Bronchial epithelial cell (primary cell): Measurements from ENCODE around the gene CDK15. TPM values are rescaled to one million over a fixed set of nuclear protein-coding genes. Genes with fewer than 3 reads are reported as not detected.

Source experiments
- DNase-seq: peaks from one replicate; pipeline ENCODE4 v3.0.0-alpha.2; 2010; ENCODE audit warnings: low read depth
- FAIRE-seq: peaks from 2 replicates; lab custom pipeline; 2011; peaks lifted over from hg19 to GRCh38; lab: Jason Lieb, UNC
- H3K27me3 ChIP-seq: 2 replicates; pipeline ENCODE4 v1.5.1; 2011; ENCODE audit warnings: low read length; ENCODE audit not compliant: control insufficient read depth, insufficient read depth
- H3K36me3 ChIP-seq: 2 replicates; pipeline ENCODE4 v1.5.1; 2011; ENCODE audit warnings: low read length; ENCODE audit not compliant: control insufficient read depth, insufficient read depth
- H3K4me3 ChIP-seq: 2 replicates; pipeline ENCODE4 v1.5.1; 2011; ENCODE audit warnings: mild to moderate bottlenecking, low read depth, low read length, control low read depth
- total RNA-seq: library from RNA; depleted of rRNA; stranded (reverse); fragments of >200 nt; gene quantifications from 2 replicates; pipeline ENCODE4 v1.2.1, GENCODE V29; 2014
- TF ChIP-seq, protein P1 (sequence below): IDR thresholded peaks from 2 replicates; pipeline ENCODE4 v1.5.1; 2011; ENCODE audit warnings: mild to moderate bottlenecking, moderate library complexity, low read length, control low read depth, inconsistent platforms; ENCODE audit not compliant: insufficient read depth, severe bottlenecking

Gene CDK15
- total RNA-seq, 1 donor from 2014 or later = 0.26 TPM

DNA sequence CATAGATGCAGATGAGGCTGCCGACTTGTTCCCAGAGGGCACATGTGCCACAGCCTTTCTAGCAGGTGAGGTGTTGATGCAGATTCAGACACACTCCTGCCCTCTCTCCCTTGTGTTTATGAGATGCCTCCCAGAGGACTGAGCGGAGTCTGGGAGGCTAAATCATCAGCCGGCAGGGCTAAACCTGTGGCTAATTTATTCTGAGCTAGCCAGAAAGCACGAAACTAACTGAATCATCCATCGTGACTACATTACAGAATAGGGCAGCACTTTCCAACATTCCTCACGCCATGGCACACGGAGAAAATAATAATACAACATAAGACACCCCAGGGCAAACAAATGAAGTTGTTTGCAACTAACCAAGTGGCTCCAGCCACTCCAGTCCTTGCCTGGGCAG is 125.6 kb downstream of the CDK15 start:
- no peaks in the 10 kb centered on the region for H3K27me3 ChIP-seq
- FAIRE-seq (no peak), DNase-seq (no peak)
- TF ChIP-seq, protein P1, sequence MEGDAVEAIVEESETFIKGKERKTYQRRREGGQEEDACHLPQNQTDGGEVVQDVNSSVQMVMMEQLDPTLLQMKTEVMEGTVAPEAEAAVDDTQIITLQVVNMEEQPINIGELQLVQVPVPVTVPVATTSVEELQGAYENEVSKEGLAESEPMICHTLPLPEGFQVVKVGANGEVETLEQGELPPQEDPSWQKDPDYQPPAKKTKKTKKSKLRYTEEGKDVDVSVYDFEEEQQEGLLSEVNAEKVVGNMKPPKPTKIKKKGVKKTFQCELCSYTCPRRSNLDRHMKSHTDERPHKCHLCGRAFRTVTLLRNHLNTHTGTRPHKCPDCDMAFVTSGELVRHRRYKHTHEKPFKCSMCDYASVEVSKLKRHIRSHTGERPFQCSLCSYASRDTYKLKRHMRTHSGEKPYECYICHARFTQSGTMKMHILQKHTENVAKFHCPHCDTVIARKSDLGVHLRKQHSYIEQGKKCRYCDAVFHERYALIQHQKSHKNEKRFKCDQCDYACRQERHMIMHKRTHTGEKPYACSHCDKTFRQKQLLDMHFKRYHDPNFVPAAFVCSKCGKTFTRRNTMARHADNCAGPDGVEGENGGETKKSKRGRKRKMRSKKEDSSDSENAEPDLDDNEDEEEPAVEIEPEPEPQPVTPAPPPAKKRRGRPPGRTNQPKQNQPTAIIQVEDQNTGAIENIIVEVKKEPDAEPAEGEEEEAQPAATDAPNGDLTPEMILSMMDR = no peak
- H3K4me3 ChIP-seq = no peak overlapping the region
- H3K36me3 ChIP-seq = no peaks in the 10 kb centered on the region

DNA sequence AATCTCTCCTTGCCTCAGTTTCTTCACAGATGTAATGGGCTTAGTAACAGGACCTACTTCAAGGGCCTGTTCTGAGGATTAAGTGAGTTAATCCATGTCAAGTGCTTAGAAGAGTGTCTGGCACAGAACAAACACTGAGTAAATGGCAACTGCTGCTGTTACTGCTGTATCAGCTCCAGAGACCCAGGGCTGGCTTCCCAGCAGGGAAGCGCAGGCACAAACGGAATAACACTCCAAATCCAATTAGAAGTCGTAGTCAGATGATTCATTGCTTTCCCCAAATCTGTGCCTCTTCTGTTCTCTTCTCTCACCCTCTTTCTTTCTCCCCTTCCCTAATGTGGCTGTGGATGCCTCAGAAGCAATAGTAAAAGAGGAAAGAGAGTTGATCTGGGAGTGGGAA is 126.2 kb downstream of the CDK15 start:
- Histone ChIP-seq H3K27me3 (no peaks in the 10 kb centered on the region), H3K4me3 (no peak overlapping the region), H3K36me3 (no peaks in the 10 kb centered on the region)
- TF ChIP-seq, protein P1 = no peak
- DNase-seq (no peak), FAIRE-seq (no peak)

DNA sequence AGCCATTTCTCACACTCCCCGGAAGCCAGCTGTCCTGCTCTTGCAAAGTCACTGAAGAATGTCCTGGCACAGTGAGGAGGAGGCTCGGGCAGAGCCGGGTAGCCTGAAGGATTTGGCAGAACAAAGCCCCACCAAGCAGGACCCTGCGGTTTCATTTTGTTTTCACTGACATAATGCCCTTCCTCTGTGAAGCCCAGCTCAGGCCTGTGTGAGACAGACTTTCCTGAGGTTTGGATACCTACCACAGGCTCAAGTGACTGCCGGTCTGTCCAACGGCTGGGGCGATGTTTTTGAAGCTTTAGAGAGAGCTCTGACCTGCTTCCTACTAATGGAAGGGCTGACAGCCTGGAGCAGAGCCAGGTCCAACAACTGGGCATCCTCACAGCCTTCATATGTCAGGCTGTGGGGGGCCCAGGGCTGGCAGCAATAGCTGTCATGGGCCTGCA is 127.5 kb downstream of the CDK15 start:
- DNase-seq (no peak), FAIRE-seq (no peak)
- H3K27me3 ChIP-seq = no peaks in the 10 kb centered on the region
- TF ChIP-seq, protein P1 = no peak
- no peaks in the 10 kb centered on the region for H3K36me3 ChIP-seq
- no peak overlapping the region for H3K4me3 ChIP-seq

DNA sequence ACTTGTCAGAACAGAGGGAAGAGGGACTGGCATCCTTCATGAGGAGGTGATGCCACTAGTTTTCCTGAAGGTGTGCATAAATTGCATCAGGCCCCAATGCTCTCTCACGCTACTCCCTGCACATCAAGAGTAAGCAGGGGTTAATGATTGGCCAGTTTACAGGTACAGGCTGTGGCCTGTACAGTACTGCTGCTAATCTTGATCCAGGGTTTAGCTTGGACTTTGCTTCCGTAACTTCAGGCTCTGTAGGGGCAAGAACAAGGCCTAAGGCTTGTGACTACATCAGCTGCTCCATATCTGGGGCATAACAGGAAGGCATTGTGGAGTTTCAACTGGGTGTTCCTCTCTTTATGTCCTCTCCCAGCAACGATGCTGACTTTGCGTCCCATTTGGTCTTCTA is 130.5 kb downstream of the CDK15 start:
- no peak for FAIRE-seq

DNA sequence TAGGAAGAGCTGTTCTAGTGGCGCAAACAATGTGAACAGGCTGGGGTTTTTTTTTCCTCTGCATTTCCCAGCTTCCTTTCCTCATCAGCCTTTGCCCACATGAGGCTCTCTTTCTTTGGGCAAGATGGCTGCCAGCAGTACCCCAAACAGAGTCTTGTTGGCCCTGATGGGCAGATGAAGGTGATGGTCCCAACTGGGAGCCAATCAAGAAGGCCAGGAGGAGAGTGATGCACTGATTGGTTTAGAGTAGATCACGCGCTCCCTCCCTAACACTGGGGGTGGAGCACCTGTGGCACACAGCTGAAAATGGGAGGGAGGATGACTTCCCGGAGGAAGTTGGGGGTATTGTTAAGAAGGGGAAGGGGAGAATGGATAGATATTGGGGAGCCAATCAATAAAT is 131.0 kb downstream of the CDK15 start:
- TF ChIP-seq, protein P1 = no peak
- FAIRE-seq = no peak
- Histone ChIP-seq H3K36me3 (no peaks in the 10 kb centered on the region), H3K27me3 (no peaks in the 10 kb centered on the region), H3K4me3 (no peak overlapping the region)
- DNase-seq = no peak

More for the DNA sequence above, 130.5 kb downstream of the CDK15 start:
- no peak for DNase-seq
- TF ChIP-seq, protein P1 = no peak
- H3K4me3 ChIP-seq = no peak overlapping the region
- no peaks in the 10 kb centered on the region for H3K36me3 ChIP-seq
- no peaks in the 10 kb centered on the region for H3K27me3 ChIP-seq

DNA sequence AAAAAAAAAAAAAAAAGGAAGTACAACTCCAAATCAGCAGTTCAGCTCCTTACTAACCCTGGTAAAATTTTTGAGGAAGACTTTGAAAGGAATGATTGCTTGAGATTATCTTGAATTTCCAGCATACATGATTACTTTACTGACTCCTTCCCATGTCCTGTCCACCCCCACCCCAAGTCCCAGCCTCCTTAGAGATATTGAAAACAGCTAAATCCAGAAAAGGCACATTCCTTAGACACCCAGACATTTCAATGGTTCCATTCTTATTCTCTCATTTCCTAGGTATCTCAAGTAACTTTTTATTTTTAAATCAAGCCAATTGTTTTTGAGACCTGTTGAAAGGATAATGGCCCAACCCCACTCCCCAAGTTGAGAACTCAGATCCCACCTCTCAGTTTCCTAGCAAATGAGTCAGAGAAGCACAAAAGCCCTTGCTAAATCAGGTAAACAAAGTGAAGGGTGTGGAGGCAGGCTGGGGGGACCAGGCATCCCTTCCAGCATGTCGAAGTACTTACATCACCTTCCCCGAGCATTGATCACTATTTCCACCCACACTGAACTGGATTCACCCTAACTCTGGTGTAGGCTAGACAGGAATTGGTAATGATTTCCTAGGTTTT is 131.9 kb downstream of the CDK15 start:
- DNase-seq = peak; percentile 53
- H3K36me3 ChIP-seq = no peaks in the 10 kb centered on the region
- FAIRE-seq = no peak
- TF ChIP-seq, protein P1 = no peak
- H3K27me3 ChIP-seq = no peaks in the 10 kb centered on the region
- H3K4me3 ChIP-seq = no peak overlapping the region
